CD4-positive, alpha-beta T cell treated with Interleukin-15 for 4 hours (primary cell): ENCODE data around the gene MAPK8IP1.

Experiments
- DNase-seq: peaks from one replicate; pipeline ENCODE4 v3.0.0-alpha.2; 2020; ENCODE audit warnings: low spot score

The MAPK8IP1 gene

DNA sequence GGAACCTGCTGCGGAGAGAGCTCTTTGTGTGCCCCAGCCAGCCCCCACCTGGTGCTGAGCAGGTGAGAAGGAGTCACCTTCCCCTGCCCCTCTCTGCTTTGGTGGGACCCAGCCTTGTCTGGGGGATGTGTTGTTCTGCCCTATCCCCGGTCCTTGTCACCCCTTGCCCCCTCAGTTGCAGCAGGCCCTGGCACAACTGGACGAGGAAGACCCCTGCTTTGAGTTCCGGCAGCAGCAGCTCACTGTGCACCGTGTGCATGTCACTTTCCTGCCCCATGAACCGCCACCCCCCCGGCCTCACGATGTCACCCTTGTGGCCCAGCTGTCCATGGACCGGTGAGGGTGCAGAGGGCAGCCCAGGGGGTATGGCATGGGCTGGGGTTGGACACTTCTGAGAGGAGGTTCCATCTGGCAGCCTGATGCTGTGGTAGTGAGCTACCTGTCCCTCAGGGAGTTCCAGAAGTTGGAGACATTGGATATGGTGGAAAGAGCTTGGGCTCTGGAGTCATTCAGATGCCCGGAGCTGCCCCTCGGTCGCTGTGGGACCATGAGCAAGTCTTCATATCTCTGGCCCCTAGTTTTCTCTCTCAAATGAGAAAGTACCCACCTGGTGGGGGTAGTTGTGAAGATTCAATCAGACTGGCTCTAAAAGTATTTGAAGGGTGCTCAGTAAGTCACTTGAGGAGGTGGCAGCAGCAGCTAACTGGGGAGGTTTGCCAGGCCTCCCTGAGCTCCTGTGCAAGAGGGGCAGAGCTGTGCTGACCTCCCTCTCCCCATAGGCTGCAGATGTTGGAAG is 41.3 kb downstream of the MAPK8IP1 start:
- DNase-seq = no peak

DNA sequence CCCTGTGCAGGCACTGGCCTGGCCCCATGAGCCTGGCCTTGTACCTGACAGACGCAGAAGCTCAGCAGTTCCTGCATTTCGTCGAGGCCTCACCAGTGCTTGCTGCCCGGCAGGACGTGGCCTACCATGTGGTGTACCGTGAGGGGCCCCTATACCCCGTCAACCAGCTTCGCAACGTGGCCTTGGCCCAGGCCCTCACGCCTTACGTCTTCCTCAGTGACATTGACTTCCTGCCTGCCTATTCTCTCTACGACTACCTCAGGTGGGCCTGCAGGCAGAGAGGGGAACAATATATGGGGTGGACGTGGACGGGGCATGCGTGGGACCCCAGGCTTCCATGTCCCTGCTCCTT is 41.9 kb downstream of the MAPK8IP1 start:
- DNase-seq = no peak

DNA sequence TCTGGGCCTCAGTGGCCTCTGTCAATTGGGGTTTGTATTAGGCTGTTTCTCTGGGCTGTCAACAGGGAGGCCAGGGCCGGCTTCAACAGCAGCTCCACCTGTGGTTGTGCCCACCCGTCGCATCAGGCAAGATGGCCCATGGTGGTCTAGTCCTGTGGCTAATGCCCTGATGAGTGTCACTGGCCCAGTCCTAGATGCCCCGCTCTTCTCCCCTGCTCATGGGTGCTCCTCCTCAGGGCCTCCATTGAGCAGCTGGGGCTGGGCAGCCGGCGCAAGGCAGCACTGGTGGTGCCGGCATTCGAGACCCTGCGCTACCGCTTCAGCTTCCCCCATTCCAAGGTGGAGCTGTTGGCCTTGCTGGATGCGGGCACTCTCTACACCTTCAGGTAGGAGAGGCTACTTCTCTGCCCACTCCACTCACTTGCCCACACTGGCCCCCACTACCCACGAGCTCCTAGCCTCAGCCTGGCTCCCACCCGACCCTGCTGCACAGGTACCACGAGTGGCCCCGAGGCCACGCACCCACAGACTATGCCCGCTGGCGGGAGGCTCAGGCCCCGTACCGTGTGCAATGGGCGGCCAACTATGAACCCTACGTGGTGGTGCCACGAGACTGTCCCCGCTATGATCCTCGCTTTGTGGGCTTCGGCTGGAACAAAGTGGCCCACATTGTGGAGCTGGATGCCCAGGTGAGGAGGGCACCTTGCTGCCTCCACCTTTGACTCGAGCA is 42.4 kb downstream of the MAPK8IP1 start:
- no peak for DNase-seq

DNA sequence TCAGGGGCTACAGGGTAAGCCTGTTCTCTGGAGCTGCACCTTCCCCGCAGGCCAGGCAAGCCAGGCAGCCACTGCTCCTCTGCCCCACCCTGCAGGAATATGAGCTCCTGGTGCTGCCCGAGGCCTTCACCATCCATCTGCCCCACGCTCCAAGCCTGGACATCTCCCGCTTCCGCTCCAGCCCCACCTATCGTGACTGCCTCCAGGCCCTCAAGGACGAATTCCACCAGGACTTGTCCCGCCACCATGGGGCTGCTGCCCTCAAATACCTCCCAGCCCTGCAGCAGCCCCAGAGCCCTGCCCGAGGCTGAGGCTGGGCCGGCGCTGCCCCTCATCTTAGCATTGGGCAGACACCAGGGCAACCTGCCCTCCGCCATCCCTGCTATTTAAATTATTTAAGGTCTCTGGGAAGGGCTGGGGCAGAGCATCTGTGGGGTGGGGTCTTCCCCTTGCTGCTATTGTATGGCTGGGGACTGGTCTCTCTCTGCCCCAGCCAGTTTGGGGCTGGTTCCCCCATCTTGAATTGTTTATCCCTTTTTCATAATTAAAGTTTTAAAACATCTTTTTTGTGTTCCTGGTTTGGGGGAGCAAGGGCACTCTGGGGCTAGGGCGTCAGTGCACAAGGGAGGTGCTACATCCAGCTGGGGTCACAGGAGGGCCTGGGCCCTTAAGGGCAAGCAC is 43.2 kb downstream of the MAPK8IP1 start:
- DNase-seq = no peak

DNA sequence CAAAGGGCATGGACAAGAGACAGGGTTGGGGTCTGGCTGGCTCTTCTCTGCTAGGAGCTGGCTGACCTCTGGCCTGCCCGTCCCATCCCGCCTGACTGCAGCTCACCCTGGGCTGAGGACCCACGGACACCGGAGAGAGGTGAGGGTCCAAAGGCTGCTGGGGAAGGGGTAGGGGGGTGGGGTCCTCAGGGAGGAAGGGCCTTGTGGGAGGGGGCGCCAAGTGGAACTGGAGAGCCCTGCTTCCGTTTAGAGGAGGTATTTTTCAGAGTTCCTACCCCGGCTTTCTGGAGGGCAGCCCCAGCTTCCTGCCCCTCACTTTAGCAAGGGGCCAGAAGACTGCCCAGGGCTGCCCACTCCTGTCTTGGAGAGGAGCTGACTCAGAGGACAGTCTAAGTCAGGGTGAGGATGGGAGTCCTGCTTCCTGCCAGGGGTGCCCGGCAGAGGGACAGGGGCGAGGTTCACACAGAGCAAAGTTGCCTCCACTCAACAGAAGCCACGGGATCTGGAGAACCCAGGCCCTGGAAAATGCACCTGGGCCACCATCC is 44.1 kb downstream of the MAPK8IP1 start:
- DNase-seq = no peak

DNA sequence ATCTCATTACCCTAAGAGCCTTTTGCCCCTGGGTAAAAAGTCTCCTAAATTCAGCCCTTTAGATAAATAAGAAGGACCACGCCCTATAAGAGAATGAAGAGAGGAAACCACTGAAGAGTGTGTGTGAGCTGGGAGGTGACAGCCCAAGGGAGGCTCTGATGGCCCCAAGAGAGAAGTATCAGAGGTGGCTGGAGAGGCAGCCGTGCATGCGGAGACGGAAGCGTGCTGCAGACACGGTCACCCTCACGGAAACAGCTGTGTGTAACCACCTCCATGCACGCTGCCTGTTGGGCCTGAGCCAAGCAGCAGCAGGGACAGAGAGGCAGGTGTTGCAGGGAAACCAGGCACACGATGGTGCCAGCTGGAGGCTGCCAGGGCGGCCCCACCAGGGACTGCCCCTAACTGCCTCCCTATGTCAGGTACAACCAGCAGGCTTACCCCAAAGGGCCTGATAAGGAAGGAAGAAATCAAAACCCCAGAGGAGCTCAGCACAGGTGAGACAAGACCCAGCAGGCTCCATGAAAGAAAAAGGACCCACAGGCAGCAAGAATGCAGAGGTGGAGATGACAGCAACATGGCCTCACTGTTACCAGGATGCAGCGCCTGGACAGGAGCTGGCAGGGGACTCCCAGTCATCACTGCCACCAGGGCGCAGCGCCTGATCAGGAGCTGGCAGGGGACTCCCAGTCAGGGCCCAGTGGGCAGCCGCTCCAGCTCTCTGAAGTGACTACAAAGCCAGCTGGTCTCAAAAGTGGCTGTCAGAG is 44.8 kb downstream of the MAPK8IP1 start:
- peak; percentile 49 for DNase-seq

DNA sequence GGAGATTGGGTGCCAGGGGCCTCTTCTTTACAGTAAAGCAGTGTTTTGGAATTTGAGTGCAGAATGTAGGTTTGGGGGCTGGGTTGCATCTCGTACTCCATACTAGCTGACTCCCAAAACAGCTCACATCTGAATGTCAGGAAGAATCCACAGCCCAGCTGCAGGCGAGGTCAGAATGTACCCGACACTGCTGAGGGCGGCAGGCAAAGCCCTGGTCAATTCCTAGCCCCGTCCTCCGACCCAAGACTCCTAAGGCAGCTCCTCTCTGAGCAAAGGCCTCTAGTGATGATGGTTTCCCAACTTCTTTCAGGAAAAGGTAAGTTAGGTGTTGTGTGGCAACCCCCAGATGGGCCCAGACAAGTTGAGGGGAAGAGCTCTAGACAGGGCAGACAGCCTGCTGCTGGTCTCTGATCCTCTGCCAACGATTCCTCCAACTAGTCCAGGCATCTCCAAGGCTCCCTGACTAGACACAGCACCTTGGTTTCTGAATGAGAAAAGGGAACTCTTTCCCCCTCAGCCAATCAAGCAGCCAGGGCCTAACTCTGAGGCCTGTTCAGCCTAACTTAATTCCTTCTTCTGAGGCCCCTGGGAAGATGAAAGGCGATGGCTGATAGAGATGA is 45.6 kb downstream of the MAPK8IP1 start:
- DNase-seq = no peak

DNA sequence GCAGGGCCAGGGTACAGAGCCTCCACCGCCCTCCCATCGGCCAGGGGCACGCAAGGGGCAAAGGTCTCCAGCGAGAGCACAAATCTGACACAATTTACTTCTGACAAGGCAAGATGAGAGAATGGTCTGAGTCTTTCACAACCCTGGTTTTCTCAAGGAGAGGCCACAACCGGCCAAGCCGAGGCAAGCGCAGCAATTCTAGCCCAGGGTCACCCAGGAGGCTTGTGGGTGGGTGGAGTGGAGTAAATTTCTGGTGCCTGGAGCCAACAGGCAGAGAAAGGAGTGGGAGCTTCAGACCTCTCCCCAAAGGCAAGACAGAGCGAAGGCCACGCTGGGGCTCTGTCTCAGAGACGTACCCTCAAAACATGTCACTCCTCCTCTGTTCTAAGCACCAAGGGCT is 46.3 kb downstream of the MAPK8IP1 start:
- no peak for DNase-seq

DNA sequence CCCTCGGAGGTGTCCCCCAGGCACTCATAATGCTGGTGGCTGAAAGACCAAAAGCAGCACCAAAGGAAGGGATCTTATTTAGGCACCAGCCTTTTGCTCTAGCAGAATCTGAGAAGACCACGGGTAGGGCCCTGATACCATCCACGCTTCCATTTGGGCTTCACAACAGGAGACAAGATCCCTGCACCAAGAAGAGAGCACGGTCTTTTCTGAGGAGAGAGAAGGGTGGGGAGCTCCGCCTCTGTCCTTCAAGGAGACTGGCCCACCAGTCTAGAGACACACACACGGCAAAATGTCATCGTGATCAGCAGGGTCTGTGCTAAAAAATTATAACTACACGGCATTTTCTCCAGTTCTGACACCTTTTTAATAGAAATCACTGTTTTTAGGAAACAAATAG is 46.8 kb downstream of the MAPK8IP1 start:
- DNase-seq = no peak

DNA sequence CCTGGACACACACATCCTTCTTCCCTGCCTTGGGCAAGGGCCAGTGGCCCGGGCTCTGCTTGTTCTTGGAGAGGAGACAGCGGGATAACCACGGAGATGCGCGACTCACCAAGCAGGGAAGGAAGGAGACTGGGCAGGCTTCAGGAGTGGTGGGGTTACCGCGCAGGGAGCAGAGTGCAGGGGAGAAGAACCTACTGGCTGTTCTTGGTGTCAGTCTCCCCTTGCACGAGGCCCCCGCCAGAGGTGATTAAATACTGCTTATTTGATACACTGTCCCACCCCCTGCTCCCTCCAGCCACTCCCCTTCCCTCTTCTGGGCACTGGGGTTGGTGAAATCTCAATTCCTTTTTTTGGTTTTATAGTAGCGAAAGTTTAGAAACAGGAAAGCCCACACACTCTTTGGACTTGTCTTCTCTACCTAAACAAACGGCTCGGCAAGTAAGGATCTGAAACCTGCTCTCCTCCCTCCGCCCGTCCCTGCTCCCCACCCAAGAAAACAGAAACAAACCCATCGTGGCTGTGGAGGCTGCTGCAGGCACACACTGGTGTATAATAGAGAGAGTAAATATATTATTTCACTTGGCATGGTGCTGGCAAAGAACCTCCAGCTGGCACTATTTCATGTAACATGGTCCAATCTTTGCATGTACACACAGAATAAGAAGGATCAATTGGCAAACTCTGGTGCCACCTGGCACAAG is 47.8 kb downstream of the MAPK8IP1 start:
- DNase-seq = no peak

DNA sequence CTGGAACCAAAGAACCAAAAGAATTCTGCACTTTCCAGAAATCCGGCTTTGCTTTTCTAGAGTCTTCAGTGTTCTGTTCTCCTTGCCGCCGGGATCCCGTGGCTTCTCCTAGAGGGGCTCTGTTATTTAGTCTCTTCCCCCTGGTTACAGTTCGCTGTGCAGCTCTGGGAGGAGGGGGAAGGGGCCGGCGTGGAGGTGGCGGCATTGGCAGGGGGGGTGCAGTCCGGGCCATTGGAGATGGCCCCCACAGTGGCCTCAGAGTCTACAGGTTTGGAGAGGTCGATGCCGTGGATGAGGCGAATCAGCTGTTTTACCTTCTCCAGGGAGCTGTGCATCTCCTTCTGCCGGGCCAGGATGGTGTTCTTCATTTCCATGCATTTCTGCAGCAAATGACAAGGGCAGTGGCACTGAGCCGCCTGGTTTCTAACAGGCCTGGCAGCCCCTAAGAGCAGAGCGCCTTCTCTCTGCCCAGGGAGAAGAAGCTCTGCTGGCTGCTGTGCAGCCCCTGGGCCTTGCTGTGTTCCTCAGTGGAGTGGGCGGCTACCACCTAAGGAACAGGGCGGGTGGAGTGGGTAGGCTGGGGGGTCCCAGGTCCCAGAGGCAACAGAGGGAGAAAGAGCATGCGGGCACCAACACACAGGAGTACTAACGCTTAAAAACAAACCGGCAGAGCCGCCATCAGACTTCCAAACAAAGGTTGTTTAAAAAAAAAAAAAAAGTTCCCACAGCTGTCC is 48.6 kb downstream of the MAPK8IP1 start:
- no peak for DNase-seq

DNA sequence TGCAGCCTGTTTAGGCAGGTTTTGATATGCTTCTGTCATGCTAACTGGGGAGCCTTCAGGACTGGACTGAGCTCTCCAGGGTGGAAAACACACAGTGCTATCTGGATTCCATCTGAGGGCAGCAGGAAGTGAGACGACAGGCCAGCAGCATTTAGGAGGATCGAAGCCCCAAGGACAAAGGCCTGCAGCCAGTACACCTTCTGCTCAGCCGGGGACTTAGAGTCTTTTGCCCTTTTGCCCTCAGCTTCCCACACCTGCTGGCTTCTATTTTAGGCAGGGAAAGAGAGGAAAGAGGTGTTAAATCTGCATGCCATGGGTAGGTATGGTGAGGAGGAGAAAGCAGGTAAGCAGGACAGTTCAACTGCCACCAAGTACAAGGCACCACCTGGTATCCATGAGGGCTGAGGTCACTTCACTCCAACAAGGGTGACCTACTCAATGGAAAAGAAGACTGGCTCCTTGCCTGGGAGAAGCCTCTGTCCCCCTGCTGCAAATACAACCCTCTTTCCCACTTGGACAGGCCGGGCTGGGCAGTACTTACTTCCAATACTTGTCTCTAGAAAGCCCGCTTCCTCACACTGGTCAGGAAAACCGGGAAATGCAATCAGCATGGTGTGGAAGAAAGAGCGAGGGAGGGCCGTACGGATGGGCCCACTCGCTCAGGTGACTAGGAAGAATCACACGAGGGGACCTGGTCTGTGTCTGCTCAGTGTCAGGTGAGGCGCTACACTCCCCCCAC is 49.3 kb downstream of the MAPK8IP1 start:
- no peak for DNase-seq

DNA sequence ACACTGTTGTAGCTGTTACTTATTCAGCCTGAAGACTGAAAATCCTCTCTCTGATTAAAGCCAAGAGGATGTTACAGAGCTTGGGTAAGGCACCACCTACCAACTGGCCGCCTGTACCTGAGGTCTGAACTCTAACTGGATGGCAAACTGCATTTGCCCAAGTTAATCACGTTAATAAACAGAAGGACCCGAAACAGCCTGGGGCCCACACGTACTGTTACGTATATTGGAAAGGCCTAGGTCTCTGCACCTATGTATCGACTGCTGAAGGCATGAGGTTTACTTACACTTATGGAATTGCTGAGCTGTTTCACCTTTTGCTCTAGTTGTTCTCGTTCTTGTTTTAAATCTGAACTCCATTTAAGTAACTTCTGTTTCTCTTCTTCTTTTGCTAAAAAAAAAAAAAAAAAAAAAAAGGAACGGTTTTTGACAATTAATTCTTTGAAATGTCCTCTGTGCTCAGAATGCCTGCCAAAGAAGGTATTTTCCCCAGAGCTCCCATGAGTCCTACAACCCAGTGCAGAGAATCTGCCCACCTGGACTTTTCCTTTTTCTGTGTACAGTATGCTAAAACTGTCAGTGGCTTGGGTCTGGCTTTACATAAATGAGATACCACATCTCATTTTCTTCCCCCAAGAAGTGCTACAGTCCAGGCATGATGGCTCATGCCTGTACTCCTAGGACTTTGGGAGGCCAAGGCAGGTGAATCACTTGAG is 50.1 kb downstream of the MAPK8IP1 start:
- no peak for DNase-seq

DNA sequence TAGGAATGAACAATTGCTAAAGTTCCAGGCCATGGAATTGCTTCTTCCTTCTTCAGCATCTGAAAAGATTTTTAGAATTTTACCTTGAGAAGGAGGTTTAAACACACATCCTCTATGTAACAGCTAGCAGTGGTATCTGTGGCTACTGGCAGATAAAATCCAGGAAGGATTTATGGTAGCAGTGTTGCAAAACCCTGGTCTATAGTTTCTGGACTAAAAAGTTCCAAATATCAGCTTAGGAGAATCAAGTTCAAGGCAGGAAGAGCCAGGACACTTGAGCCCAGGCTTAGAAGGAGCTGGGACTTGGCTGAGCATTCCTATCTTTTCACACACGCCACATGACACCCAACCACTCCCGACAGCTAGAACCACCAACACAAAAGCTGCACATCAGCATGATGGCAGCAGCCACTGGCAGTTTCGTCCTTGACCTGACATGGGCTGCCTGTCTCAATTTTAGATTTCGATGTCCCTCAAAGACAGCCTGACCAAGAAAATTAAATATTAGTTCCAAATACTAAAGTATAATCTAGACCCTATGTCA is 51.1 kb downstream of the MAPK8IP1 start:
- no peak for DNase-seq

DNA sequence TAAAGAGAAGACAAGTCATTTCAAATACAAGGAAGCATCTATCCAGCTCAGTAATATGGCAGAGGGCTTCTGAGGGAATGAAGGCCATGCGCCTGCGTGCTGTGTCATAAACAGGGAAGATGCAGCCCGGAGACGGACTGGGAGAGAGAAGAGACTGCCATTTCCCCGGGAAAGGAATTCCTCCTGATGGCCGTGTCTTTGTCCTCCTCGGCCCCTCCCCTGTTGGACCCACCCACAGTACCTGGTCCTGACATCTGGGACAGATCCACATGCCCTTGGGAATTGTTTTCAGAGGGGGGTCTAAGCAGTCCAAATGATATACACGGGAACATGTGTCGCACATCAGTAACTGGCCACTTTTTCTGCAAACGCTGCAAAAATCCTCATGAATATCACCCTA is 52.5 kb downstream of the MAPK8IP1 start:
- no peak for DNase-seq

DNA sequence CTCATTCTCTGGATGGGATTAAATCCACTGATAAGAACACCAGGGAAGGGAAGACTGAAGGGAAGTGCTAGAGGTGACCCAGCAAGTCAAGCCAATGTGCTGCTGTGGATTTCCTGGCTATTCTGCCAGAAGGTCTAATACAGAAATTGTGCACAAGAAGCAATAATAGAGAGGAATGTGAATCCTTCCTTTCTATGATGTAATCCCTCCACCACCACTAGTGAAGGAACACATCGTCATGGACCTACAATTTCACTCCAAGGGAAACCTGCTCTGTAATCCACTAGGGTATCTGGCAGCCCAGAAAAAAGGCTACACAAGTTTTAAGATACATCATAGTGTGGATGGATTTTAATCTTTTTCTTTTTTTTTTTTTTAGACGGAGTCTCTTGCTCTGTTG is 54.4 kb downstream of the MAPK8IP1 start:
- no peak for DNase-seq

DNA sequence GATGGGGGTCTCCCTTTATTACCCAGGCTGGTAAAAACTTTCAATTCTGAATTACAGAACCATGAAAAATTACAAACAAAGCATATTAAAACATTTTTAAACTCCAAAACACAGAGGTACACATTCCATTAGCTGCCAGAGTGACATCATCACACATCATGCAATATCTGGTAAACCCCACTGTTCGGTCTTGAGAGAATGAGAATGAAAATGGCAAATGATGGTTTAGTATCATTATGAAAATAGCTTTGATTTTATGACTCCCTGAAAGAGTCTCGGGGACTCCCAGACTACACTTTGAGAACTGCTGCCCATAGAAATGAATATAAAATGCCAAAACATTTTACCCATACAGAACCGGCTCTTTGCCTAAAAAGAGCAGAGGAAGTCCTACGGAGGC is 55.8 kb downstream of the MAPK8IP1 start:
- DNase-seq = no peak

DNA sequence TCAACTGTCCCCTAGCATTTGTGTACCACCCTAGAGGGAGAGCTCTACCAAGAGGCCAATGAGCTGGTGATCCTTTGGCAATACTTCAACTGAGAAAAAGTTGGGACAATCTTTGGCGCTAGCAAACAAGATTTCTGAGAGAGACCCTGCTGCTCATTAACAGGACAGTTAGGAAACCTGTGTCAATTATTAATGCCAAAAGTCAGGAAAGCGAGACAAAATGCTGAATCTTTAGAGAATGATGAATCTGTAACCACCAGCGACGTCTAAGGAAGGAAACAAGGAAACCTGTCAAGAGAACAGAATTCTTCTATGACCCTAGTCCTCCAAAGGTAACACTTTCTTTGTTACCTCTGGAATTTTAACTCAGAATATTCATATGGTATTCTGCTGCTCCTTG is 56.9 kb downstream of the MAPK8IP1 start:
- DNase-seq = no peak
